Activated naive CD8-positive, alpha-beta T cell (primary cell): ENCODE measurements around the gene GLCE.

Experiments used
- H3K27ac Mint-ChIP-seq: one replicate; pipeline ENCODE4 v1.8.0; 2021; ENCODE audit warnings: mixed read lengths
- H3K27me3 Mint-ChIP-seq: one replicate; pipeline ENCODE4 v1.8.0; 2021; ENCODE audit warnings: mixed read lengths
- H3K36me3 Mint-ChIP-seq: one replicate; pipeline ENCODE4 v1.8.0; 2021; ENCODE audit warnings: mixed read lengths
- H3K4me1 Mint-ChIP-seq: one replicate; pipeline ENCODE4 v1.8.0; 2021; ENCODE audit warnings: low read depth, mixed read lengths
- H3K4me3 Mint-ChIP-seq: one replicate; pipeline ENCODE4 v1.8.0; 2021; ENCODE audit warnings: mild to moderate bottlenecking, mixed read lengths
- H3K9me3 Mint-ChIP-seq: one replicate; pipeline ENCODE4 v1.8.0; 2021; ENCODE audit warnings: low read depth, mixed read lengths

Gene GLCE

DNA sequence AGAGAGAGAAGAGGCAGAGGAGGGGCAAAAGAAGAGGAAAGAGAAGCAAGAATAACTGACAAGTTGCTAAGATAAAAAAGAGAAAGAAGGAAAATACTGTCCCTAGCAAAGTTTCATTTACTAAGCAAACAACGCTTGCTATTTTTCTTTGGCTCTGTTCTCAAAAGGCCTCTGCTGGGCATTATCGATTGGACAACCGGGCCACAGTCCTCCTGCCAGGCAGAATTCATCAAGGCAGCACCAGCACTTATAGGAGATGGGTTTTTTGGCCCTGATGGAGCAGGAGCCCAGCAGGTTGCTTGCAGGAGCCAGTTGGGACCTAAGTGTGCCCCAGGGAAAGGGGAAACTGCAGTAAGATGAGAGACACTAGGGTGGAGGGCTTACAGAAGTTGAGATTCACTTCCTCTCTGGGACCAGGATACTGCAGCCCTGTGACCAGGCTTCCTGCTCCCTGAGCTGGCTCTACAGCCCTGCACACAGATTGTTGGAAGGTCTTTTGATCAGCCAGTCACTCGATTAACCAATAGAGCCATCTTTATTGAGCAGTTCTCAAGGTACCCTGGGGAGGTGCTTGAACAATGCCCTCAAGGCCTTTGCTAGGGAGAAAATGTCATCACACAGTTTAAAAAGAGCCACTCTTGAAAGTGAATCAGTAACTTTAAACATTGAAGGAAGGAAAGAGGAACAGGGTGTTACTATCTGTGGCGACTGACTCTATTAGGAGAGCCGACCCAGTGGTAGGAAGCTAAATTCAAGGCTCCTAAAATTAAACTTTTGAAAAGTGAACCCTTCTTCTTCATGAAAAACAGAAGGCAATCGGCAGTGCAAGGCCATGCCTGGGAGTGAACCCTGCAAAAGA, 28.8 kb upstream of the GLCE start:
- Mint-ChIP-seq H3K4me1 (no peaks in the 10 kb centered on the region), H3K9me3 (no peaks in the 10 kb centered on the region), H3K36me3 (no peaks in the 10 kb centered on the region), H3K27ac (no peak overlapping the region), H3K4me3 (no peak overlapping the region), H3K27me3 (no peaks in the 10 kb centered on the region)

DNA sequence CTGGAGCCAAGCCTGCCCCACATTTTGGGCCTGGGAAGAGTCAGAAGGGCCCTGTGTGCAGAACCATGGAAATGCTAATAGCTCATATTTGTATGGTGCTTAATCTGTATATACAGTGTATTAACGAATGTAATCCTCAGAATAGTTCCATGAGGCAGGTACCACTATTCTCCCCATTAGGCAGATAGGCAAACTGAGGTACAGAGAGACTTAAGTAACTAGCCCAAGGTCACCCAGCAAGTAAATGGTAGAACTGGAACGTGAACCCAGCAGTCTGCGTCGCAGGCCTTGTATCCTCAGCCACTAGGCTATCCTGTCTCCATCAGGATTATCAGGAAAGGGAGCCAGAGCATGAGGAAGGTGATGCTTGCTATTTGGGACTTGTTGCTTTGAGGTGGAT, 28.0 kb upstream of the GLCE start:
- Mint-ChIP-seq H3K9me3 (no peaks in the 10 kb centered on the region), H3K4me1 (no peaks in the 10 kb centered on the region), H3K36me3 (no peaks in the 10 kb centered on the region), H3K4me3 (no peak overlapping the region), H3K27me3 (no peaks in the 10 kb centered on the region), H3K27ac (no peak overlapping the region)

DNA sequence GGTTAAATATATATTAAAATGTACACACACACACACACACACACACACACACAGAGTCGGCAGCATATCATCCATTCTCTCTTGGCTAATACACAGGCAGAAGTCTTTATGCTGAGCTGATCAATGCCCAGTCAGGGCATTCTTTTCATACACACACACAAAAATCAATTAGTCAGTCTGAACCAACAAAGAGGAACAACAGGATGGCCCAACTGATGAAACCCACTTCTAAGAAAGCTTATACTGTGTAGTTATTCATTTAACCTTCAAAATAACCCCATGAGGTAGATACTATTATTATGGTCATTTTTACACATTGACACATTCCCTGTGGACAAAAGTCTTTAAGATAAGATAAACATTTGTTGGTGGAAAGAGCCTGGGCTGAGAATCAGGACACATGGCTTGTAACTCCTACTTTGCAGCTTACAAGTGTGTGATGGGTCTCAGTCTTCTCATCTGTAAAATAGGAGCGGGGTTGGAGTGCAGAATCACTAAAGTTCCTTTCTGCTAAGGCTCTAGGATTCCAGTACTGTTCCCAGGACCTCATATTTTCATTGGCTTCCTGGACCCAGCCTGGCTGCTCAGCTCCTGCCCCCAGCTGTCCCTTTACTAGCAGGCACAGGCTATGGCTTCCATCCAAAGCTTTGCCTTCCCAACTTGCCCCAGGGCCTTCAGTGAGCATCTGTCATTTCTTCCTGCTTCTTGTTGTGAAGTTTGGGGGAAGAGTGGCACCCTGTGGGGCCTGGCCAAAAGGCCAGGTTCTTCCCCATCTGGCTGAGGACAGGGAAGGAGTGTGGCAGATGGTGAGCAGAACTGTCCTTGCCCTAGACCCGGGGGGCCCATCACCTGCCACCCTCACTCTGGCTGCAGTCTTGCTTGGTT, 27.2 kb upstream of the GLCE start:
- H3K27me3 Mint-ChIP-seq = peaks cover 1% of the 10 kb centered on the region
- H3K4me3 Mint-ChIP-seq = no peak overlapping the region
- no peaks in the 10 kb centered on the region for H3K4me1 Mint-ChIP-seq
- no peaks in the 10 kb centered on the region for H3K36me3 Mint-ChIP-seq
- H3K9me3 Mint-ChIP-seq = no peaks in the 10 kb centered on the region
- no peak overlapping the region for H3K27ac Mint-ChIP-seq

DNA sequence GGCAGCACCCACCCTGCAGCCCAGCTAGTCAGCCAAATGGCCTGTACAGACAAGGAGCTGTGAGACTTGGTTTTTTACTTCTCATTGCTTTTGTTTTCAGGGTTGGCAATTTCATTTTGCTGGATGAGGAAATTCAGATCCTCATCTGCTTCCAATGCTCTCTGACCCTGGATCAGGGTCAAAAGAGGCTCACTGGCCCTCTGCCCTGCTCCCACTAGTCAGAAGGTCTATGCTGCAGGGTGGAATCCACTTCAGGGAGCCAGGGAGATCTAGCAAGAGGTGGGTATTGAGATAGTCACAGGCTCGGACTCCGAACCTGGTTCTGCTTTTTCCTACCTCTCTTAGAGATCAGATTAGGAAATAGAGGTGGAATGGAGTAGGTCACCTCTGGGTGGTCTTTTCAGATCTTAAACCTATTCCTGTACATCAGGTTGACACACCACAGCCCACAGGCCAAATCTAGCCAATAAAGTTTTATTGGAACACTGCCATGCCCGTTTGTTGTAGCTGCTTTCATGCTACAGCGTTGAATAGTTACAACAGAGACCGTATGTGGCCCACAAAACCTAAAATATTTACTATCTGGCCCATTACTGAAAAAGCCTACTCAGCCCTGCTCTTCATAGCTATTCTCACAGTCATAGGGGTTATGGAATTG, 26.4 kb upstream of the GLCE start:
- Mint-ChIP-seq H3K4me1 (no peaks in the 10 kb centered on the region), H3K27me3 (peaks cover 1% of the 10 kb centered on the region), H3K9me3 (no peaks in the 10 kb centered on the region), H3K4me3 (no peak overlapping the region), H3K27ac (no peak overlapping the region), H3K36me3 (no peaks in the 10 kb centered on the region)

DNA sequence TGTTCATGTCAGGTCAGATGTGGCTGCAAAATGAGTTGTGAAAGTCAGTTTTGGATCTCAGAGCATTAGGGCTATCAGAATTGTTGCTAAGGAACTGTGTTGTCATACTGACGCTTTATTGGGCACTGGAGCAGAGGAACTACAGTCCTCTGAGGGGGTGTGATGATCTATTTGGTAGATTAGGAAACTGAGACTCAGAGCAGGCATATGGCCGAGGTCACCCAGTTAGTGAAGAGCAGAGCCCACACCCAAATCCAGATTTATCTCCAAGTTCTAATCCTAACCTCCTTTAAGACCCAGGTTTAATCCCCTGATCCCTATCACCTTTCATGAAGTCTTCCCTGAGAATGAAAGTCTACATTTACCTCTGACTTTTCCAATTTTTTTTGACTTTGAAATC, 25.6 kb upstream of the GLCE start:
- H3K9me3 Mint-ChIP-seq = no peaks in the 10 kb centered on the region
- H3K27me3 Mint-ChIP-seq = peaks cover 1% of the 10 kb centered on the region
- no peaks in the 10 kb centered on the region for H3K36me3 Mint-ChIP-seq
- no peak overlapping the region for H3K27ac Mint-ChIP-seq
- no peaks in the 10 kb centered on the region for H3K4me1 Mint-ChIP-seq
- H3K4me3 Mint-ChIP-seq = no peak overlapping the region

DNA sequence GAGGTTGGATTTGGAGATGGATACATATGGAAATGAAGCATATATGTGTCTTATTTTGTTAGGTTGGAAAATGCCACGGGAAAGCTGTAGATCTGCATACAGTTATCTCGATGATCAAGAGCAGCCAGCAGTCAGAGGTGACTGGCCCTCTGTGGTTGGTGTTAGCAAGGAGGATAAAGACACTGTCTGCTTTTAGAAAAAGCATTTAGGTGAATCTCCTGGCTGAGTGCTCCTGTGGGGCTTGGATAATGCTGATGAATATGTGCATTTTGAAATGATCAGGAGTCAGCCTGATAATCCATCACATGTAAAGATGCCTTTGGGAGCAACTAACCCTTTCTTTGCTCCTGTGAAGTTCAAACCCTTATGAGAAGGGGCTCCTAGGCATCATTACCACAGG, 24.9 kb upstream of the GLCE start:
- no peak overlapping the region for H3K27ac Mint-ChIP-seq
- H3K4me1 Mint-ChIP-seq = no peaks in the 10 kb centered on the region
- no peak overlapping the region for H3K4me3 Mint-ChIP-seq
- peaks cover 1% of the 10 kb centered on the region for H3K27me3 Mint-ChIP-seq
- H3K36me3 Mint-ChIP-seq = no peaks in the 10 kb centered on the region
- no peaks in the 10 kb centered on the region for H3K9me3 Mint-ChIP-seq

DNA sequence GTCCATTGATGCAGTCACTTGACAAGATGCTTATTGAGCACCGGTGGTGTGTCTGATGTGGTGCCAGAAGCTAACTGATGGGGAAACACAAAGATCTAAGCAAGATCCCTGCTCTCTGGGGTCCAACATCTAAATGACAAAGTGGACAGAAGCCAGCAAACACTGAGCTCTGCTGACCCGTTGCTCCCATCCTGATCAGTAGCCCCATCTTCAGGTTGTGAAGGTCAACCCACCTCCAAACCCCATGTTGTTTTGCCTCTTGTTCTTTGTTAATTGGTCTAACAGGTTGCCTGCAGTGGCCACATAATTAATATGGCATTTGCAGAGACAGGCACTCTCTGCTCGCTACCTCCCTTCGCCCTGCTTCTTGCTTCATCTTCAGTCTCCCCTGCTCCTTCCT, 21.5 kb upstream of the GLCE start:
- Mint-ChIP-seq H3K27me3 (peaks cover 10% of the 10 kb centered on the region), H3K4me1 (no peaks in the 10 kb centered on the region), H3K36me3 (no peaks in the 10 kb centered on the region), H3K4me3 (no peak overlapping the region), H3K9me3 (no peaks in the 10 kb centered on the region), H3K27ac (no peak overlapping the region)

DNA sequence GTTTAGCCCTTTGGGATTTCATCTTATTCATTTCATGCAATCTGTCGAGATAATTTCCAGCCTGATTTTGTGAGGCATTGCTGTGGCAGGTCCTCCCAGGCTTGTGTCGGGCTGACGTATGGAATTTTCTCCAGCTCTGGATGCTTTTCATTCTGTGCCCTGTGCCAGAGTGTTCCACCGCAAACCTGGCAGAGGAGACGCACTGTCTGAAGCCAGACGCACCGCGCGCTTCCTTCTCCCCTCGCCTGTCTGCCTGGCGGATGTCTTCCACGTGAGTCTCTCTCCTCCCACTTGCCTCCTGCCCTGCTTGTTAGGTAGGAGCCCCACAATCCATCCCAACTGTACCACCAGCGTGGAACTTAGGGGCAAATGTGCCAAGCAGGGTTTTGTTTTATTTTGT, 20.1 kb upstream of the GLCE start:
- H3K27ac Mint-ChIP-seq = no peak overlapping the region
- H3K4me3 Mint-ChIP-seq = no peak overlapping the region
- no peaks in the 10 kb centered on the region for H3K36me3 Mint-ChIP-seq
- H3K27me3 Mint-ChIP-seq = peaks cover 10% of the 10 kb centered on the region
- no peaks in the 10 kb centered on the region for H3K4me1 Mint-ChIP-seq
- no peaks in the 10 kb centered on the region for H3K9me3 Mint-ChIP-seq

DNA sequence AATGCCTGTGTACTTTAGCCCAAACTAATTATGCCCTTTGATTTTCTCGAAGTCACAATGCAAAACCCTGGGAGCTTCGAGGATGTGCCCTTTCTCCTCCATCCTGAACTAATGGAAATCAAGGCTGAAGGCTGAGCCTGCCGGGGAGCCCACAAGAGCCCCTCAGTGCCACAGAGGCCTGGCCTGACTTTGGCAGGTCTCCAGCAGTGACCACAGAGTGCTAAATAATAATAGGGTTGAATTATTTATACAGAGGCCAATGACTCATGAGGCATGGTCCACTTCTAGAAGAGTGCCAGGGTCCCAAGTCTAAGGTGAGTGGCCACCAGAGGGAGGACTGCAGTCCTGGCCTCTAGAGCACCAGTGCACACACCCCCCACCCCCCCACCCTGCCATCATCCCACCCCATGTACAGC, 19.1 kb upstream of the GLCE start:
- Mint-ChIP-seq H3K4me3 (no peak overlapping the region), H3K27me3 (peaks cover 13% of the 10 kb centered on the region), H3K4me1 (no peaks in the 10 kb centered on the region), H3K36me3 (no peaks in the 10 kb centered on the region), H3K9me3 (no peaks in the 10 kb centered on the region), H3K27ac (no peak overlapping the region)

DNA sequence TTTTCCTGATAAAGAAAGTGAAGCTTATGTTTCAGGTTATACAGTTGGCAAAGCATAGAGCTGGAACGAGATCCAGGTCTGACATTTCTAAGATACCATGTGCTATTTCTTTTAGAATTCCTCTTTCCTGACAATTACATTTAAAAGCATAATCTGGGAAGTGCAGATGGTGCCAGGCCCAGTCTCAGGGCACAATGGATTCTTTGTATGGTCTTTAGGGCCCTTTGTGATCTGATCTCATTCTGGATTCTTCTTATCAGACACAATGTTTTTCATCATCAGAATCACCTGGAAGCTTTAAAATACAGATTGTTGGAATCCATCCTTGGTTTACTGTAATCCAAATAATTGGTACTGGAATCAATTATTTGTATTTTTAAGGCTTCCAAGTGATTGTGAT, 18.6 kb upstream of the GLCE start:
- Mint-ChIP-seq H3K27me3 (peaks cover 13% of the 10 kb centered on the region), H3K27ac (no peak overlapping the region), H3K36me3 (no peaks in the 10 kb centered on the region), H3K4me3 (no peak overlapping the region), H3K9me3 (no peaks in the 10 kb centered on the region), H3K4me1 (no peaks in the 10 kb centered on the region)

DNA sequence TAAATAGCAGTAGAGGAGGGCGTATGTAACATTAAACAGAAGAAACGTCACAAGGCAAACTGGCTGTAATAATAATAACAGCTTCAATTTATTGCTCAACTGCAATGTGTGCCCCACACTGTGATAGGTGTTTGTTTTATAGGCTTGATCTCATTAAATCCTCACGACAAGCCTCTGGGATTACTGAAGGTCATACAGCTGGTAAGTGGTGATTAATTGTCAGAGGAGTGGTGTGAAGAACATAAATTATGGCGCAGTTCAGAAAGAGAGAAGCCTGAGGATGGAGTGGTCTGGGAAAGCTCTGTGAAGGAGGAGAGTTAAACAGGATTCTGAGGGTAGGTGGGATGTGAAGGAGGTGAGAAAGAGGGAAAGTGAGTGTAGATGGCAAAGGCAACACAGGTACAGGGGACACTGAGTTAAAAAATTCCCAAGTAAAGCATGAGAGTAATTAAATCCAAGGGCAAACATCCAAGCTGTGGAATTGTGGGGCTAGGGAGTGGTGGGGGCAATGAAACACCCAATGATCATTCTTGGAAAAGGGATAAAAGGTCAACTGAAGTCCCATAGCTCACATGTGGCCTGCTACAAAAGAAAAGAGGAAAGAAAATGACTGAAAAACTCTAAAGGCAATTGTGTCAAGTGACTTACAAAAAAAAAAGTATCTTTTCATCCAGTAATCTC, 16.5 kb upstream of the GLCE start:
- no peak overlapping the region for H3K4me3 Mint-ChIP-seq
- peaks cover 25% of the 10 kb centered on the region for H3K27me3 Mint-ChIP-seq
- H3K27ac Mint-ChIP-seq = no peak overlapping the region
- H3K4me1 Mint-ChIP-seq = no peaks in the 10 kb centered on the region
- H3K9me3 Mint-ChIP-seq = no peaks in the 10 kb centered on the region
- H3K36me3 Mint-ChIP-seq = no peaks in the 10 kb centered on the region

DNA sequence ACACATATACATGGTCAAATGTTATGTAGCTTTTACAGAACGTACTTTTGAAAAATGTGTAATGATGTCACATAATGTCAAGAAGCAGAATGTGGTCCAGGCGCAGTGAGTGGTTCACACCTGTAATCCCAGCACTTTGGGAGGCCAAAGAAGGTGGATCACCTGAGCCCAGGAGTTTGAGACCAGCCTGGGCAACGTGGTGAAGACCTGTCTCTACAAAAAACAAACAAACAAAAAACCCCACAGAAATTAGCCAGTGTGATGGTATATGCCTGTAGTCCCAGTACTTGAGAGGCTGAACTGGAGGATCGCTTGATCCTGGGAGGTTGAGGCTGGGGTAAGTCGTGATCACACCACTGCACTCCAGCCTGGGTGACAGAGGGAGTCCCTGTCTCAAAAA, 15.9 kb upstream of the GLCE start:
- Mint-ChIP-seq H3K4me3 (no peak overlapping the region), H3K4me1 (no peaks in the 10 kb centered on the region), H3K27ac (no peak overlapping the region), H3K36me3 (no peaks in the 10 kb centered on the region), H3K9me3 (no peaks in the 10 kb centered on the region), H3K27me3 (peaks cover 25% of the 10 kb centered on the region)

DNA sequence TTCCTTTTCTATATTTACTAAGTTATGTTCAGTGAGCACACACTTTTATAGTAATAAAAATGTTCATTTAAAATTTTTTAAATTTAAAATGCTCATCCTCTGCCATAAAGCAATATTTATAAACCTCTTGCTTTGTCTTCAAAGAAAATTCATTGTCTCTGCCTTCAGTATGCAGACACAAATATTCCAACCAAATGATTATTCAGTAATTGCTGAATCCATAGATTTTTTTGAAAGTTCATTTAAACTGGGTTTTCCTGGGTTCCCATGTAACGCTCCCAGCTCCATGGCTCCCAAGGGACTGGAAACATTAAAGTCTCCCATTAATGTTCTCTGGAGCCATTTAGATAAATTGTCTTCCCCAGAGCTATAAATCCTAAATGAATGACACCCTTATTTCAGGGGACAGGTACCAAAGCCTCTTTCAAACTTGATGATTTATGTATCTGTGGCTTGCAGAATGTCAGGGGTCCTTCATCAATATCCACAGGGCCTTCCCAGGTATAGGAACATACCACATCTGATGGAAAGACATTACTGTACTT, 15.2 kb upstream of the GLCE start:
- Mint-ChIP-seq H3K4me1 (no peaks in the 10 kb centered on the region), H3K36me3 (no peaks in the 10 kb centered on the region), H3K9me3 (no peaks in the 10 kb centered on the region), H3K27ac (no peak overlapping the region), H3K27me3 (peaks cover 32% of the 10 kb centered on the region), H3K4me3 (no peak overlapping the region)

DNA sequence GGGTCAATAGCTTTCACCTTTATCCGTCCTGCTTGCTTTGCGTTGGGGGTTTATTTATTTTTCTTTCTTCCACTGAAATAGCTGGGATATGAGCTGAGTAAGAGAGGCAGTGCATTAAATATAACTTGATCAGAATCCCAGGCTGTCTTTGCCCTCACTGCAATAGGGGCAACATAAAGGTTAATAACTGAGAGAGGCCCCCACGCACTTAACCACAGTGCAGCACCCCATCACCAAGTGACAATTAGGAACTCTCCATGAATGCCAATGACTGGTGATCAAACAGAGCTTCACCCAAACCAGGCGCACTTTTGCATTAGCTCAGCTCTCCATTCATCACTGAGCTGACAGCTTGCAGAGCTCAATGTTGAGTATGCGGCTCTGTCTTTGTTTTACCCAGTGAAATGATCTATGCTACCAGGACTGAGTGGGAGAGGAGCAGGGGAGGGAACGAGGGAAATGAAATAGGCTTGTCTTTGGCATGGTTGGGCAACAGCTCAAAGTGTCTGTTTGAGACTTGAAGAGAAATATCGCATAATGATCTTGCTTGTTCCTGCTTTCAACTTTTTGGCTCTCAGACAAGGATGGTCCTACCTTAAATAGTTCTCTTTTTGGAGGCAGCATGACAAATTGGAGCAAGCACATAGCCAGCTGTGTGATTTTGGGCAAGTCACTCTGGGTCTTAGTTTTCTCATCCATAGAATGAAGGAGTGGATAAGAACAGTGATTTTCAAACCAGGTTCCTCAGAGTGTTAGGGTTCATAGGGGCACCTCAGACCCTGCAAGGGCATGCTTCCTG, 14.5 kb upstream of the GLCE start:
- Mint-ChIP-seq H3K4me3 (no peak overlapping the region), H3K9me3 (no peaks in the 10 kb centered on the region), H3K4me1 (no peaks in the 10 kb centered on the region), H3K27me3 (peaks cover 36% of the 10 kb centered on the region), H3K27ac (no peak overlapping the region), H3K36me3 (no peaks in the 10 kb centered on the region)
